Renal cortex interstitium (tissue), 11 donors: ENCODE results near the gene VEZF1. TPM values are rescaled to one million over a fixed set of nuclear protein-coding genes. Genes with fewer than 3 reads are reported as not detected.
A peak's percentile ranks its signal among the peaks of the same experiment; 100 is the strongest.

ENCODE experiments used
- DNase-seq, 11 donors: peaks; one replicate each; pipeline ENCODE4 v3.0.0-alpha.2; 2013; ENCODE audit warnings: low read depth in 9 of 11, low spot score in 4 of 11; ENCODE audit errors: extremely low read depth in 1 of 11
- polyA plus RNA-seq, 3 donors: library from polyadenylated mRNA; unstranded; fragments of 120-200 nt; gene quantifications; one replicate each; pipeline ENCODE4 v1.2.1, GENCODE V29; 2013; ENCODE audit not compliant: insufficient read length in 3 of 3

VEZF1 gene
- polyA plus RNA-seq, 3 donors: 99.9 to 111 (median 108) TPM

DNA sequence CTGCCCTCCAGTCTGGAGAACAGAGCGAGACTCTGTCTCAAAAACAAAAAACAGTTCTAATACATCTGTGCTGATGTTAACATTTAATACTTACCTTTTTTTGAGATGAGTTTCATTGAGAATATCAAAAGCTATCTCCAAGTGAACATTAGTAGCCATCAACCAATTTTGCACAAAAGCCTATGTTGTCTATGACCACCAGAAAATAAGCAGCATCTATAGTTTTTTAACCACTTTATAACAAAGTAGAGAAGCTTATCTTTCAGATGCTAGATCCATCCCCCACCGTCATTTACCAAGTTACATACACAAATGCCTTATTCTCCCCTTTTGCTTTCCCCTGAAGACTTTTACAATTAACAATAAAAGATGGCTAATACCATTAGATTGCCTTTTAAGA is 14.9 kb upstream of the VEZF1 start:
- DNase-seq: no peak

DNA sequence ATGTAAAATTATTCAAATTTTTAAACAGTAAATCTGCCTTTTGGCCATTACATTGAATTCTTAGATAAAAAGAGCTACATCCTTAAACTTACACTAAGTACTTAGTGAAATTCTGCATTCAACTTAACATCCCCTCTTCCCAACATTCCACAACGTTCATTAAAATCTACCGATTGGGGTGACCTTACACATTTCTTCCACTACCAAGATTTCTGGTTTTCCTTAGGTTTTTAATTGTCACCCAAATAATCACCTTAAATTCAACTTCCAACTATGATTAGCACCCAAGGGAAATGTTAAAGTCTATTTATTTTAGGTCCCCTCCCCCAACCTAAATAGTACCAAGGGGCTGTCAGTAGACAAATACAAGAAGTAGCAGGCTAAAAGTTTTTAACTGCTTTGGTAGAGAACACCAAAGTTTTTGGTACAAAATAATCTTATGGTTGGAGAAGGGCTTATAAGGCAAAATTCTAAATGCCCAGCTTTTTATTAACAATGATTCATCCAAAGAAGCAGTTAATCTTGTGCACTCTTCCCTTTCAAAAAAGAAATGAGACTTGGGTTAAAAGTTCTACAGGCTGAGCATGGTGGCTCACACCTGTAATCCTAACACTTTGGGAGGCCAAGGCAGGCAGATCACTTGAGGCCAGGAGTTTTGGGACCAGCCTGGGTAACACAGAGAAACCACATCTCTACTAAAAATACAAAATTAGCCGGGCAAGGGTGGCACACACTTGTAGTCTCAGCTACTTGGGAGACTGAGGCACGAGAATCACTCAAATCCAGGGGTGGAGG is 14.3 kb upstream of the VEZF1 start:
- DNase-seq: no peak

DNA sequence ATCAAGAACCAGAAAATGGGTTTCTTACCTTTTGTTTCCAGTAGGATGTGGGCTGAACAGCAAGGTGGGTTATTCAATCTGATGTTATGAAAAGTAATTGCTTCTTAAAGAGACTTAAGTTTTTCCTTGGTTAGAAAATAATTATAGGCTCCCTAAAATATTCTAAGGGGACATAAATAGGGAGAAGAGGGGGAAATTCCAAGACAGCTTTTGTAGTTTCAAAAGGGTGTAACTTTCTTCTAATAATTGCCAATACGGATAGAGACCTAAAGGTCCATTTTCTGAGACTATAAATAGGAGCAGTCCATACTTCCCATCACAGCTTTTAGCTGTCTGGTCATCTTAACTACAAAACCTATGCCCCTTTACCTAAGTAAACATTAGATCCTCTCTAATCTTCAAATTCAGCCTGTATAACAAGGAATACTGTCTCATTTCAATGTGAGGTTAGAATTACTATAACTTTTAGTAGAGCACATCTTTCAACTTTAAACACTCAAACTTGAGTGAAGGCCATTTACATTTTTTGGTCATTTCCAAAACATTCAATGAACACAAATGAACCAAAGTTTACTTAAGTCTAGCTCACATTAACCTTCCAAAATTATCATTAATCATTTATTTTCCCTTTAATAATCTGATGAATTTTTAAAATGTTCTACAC is 13.5 kb upstream of the VEZF1 start:
- no peak for DNase-seq

DNA sequence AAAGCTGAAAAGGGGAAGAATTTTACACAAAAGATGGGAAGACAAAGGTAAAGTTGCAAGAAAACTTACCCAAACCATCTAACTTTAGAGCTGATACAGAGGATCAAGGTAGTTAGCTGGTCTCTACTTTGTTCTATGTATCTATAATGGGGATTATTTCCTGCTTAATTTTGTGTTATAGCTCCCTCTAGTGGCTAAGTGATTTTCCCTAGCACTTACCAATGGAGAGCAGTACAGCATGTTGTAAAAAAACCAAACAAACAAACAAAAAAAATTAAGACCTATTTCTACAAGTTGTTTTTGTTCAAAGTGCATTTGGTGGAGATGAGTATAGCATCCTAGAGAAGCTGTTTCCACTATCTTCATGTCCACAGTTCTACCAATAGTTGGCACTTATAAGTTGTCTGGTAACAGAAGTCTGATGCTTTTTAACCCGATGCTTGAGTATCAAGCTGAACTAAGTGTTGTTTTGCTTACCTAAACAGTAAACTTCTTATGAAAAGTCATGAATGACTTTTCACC is 11.5 kb upstream of the VEZF1 start:
- peak in 10 of 11 donors; percentile 50 to 81 (median 66) for DNase-seq

DNA sequence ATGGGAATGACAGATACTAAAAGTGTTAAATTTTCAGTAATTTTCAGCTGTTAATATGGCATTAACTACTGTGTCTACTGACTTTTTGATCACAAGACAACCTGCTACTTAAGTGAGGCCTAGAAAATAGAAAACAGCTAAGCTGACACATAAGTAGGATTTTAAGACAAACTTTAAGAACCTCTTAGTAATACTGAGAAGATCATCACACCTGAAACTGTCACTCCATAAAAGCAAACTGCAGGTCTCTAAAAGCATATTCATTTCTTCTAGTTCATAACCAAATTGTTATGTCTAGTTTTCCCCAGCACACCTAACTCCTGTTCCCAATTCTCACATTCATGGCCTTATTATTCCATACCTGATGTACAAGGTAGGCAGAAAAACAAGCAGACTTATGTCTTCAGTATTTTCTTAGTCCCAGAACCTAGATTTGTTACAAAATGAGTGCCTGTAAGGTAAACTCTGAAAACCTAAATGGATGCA is 11.0 kb upstream of the VEZF1 start:
- DNase-seq: no peak

DNA sequence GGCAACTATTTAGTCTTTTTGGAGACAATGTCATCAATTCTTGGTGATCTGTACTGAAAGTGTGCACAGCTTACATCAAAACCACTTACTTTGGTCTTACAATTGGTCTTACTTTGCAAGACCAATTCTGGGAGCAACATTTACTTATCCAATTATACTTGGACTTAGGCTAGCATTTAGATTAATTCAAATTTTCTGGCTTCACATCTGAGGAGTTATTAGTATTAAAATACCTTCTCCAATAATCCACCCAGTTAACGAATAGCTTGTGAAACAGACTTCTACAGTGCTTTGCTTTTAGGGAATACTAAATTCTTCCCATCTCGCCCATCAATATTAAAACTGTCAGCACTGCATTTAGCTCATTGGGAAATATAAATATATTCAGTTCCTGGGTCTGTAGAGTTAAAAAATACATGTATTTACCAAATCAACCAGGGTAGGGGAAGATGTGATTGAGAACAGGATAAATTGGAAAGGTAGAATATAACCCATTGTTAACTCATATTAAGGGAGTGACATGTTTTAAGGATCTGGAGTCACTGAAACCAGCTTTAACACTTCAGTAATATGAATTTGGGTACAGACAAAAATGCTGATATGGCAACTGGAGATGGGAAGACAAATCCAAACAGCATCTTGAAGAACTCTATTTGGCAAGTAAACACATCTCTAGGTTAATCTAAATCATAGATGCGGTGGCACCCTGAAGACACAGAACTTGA is 9.2 kb upstream of the VEZF1 start:
- DNase-seq: no peak

DNA sequence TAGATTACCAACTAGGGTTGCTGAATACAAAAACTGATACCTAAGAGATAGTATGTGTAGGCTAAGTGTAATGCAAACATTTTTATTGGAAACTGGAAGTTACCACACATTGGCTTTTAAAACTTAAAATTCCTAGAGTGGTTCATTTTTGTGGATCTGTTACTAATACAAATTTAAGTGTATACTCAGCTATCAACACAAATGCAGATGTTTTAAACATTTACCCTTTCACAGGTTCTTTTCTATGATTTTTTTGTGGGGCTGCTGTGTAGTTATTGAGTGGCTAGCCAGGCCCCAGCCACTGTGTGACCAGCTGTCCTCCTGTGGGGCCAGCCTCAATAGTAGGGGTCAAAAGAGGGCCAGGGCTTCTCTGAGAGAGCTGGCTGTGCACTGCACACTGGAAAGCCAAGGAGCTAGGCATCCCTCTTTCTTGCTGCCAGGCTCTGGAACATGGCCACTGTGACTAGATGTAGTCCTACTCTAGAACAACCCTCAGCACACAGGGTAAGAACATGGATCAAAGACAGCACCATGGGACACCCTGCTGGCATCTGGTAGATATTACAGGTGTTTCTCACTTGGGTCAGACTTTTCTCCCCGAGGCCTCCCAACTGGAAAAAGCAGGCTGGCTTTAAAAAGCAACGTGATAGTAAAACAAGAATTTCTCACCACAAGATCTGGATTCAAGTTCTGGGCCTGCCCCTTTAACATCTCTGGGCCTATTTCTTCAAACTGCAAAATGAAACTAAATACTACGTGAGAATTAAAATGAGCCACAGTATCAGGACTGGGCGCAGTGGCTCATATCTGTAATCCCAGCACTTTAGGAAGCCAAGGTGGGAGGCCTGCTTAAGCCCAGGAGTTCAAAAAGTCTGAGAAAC is 7.3 kb upstream of the VEZF1 start:
- peak in 8 of 11 donors; percentile 45 to 78 (median 60) for DNase-seq

DNA sequence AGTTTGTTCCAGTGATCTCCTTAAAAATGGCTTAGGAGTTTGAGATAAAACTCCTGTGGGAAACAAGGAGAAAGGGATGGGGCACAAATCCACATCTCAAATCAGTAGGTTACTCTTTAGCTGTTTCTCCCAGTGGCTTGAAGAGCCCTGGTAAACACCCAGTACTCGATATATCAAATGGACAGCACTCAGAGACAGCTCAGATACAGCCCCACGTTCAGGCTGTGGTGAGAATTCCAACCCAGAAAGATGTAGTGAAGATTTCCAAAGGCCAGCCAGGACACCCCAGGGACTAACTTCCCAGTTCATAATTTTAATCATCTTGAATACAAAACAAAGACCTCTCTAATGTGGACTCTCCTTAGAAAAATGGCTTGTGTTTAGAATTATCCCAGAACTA is 6.4 kb upstream of the VEZF1 start:
- no peak for DNase-seq

DNA sequence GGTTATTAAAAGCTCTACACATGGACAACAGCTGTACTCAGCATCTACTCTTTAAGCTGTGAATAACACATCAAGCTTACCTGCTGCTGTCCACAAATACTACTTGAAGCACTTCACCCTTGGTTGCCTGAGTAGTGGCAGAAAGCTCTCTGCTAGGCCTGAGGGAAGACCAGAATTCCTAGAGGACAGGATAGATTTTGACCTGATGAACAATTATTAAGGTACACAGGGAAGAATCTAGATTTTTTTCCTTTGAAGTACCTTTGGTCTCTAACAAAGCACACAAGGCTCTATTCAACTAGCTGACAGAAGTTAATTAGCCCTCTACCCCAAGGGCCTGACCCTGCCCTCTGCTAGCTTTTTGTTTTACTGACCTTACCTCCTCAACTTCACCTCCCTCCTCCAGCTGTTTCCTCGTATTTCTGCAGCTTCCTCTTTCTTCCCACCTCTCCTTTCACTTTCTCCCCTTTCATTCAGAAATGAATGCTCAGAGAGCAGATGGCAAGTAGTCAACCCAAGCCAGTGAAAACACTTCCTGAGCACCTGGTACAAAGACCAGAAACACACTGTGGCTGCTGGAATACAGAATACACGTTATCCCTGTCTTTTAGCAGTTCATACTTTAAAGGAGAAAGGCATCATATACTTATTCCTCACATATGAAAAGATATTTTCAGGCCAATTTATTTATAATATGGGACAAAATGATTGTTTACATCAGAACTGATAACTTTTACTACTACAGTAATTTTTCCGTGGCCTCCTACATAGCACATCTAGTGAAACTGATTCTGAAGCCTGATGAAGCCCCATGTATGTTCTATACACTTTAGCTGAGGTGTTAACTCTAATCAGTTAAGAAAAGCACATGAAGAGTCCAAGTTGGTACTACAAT is 5.7 kb upstream of the VEZF1 start:
- DNase-seq: no peak

DNA sequence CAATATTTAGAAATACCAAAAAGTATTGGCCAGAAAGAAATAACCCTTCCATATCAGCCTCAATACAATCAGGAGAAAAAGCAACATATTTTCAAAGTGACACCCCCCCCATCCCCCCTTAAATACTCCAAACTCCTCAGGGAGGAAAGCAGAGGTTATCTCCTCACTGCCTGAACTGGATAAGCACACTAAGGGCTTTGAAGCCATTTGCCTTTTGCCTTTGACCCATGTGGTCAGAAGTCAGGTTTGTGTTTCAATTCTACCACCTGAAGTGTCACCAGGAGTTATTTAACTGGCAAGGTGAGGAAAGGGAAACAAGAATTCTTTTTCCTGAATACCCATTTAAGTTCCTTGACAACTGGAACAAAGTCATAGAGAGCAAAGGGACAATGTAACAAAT is 3.5 kb upstream of the VEZF1 start:
- DNase-seq: no peak

DNA sequence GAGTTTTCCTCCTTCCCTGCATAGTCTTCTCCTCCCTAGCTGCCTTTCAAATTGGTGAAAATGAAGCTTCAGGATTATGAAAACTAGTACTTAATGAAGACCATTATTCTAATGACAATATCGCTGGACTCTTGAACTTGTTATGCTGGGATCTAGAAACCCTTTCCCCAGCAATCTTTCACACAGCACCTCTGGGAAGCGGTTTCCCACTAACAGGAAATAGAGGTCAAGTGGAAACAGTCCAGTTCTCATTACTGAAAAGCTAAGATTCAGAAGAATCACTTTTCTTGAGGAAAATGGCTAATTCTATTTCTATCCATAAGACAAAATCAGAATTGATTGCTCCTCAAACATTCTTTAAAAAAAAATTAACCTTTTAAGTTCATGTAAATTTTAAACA is 2.0 kb upstream of the VEZF1 start:
- DNase-seq: no peak

DNA sequence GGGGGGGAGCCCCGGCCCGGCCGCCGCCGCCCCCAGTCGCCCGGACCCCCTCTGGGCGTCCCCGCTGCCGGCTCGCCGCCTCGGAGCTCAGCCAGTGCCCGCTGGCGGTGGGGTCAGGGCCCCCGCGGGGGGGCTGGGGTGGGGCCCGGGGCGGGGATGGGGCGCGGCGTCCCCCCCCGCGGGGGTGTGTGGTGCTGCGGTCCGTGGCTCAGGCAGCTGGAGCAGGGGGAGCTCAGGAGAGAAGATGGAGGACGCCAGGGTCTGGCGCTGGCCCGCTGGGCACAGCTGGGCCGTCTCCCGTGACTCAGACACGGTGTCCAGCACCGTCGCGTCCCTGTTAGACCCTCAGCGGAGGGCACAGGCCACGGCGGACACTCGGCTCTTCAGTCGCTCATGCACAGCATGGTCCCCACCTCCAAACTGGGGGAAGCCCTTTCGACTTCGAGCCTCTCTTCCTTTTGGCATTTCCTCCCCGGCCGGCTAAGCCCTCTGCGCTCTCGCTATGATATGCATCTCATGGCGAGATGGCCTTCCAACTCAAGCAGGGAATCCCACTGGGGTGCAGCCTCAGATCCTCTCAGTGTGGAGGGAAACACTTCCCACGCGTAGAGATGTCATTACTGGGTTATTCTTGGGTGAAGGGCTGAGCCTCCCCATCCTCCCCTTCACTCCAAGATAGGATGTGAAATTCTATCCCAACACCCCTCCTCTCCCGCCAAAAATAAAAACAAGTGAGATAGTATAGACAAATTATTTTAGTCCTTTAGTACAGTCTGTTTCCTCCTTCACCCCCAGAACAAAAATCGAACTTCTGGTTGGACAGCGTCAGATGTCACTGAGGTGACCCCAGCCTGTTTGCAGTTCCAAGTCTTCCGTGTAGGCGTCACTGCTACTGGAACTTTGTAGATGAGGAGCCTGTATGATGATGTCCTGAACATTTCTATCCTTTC is 522 bp upstream of the VEZF1 start:
- peak in 9 of 11 donors; percentile 50 to 75 (median 63) for DNase-seq

DNA sequence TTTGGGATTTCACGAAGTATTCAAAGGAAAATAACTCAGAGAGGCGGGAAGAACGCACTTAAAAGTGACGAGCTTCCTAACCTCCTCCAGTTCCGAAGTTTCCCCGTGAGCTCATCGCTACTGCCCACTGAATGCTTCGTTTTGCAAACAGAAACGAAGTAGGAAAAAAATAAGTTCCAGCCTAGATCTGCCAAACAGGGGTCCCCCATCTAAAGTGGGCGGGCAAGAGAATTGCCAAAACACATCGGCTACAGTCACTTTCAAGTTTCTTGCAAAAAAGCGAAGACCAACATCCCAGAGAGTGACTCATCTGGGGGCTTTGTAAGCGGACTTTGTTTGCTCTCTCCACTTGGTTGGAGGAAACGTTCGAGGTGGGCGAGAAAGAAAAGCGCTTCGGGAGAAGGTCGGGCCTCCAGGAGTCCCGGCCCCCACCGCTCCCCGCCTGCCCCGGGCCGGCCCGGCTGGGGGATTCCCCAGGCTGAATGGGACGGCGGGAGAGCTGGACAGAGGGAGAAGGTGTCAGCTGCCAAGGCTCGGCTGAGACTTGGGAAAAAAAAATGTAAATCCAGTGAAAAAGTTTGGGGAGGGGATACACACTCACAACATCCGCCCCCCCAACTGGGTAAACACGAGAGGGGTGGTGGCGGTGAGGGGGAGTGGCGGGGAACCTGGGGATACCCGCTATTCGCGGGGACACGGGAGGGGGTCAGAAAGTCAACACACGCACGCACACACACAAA is 1.0 kb downstream of the VEZF1 start:
- peak in 9 of 11 donors; percentile 38 to 71 (median 54) for DNase-seq

DNA sequence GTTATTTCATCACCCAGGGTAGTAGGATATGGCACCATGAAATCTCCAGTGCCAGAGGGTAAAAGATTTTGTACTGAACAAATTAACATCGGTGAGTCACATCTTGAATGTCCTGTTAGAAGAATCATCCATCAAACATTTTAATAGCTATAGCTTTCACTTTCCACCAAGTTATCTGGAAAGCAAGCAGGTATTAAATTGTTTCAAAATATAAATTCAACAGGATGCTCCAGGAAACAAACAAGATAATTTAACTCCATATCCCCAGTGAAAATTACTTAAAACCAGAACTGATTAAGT is 2.4 kb downstream of the VEZF1 start:
- no peak for DNase-seq

DNA sequence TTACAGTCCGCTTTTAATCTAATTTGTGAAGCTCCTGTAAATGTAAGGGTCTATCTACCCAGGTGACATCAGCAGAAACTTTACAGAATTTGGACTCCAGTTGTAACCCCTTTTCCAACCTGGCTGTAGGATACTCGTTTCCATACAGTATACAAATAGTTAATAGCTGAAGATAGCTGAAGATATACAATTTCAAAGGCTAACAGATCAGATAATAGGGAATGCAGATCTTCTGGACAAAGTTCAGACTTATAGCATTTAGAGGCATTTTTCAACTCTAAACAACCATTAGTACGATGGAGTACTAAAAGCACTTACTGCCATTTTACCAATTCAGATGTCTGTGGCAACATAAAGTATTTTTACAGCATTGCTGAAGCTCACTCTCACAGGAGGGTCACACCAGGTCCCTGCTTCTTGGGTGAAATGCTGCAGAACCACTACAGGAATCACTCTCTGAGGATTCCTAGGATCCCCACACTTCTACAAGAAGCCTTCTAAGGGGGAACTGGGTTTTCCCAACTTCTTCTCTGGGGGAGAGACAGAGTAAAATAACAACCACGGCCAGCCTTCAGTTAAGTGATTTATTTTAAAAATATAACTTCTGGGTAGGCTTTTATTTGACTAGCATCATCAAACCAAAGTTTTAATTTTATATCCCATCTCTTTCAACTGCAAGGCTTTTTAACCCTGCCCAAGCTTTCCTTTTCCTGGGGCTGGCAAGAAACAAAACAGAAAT is 2.9 kb downstream of the VEZF1 start:
- no peak for DNase-seq
